ENCODE data around the gene C1R.

GRCh38 chr12:7114851-7115250, 22.6 kb upstream of the C1R start:
- TF ChIP-seq CTCF (IDR thresholded peaks at IDR 0.05; ENCODE audit: insufficient read depth, low read length) (no peak), POLR2AphosphoS5 (IDR thresholded peaks at IDR 0.05; ENCODE audit: low read depth) (no peak)
